Adipocyte (in vitro differentiated cells): Measurements from ENCODE around the gene CDK19.
"Not testable (repeated sequence)": the region's sequence is repeated elsewhere in the genome, so short reads cannot be mapped to it uniquely, and the experiment has no call there.

Source experiments
- DNase-seq: peaks from one replicate; pipeline ENCODE4 v3.0.0-alpha.2; 2015; ENCODE audit warnings: low read depth
- H3K27me3 ChIP-seq: replicated peaks from 2 replicates; pipeline ENCODE4 v1.7.0; 2013; ENCODE audit warnings: mild to moderate bottlenecking, low read length, moderate library complexity; ENCODE audit not compliant: control insufficient read depth, insufficient read depth
- H3K36me3 ChIP-seq: 2 replicates; pipeline ENCODE4 v1.7.0; 2013; ENCODE audit warnings: low read length, mild to moderate bottlenecking, moderate library complexity; ENCODE audit not compliant: control insufficient read depth, insufficient read depth, severe bottlenecking
- H3K4me1 ChIP-seq: 2 replicates; pipeline ENCODE4 v1.7.0; 2013; ENCODE audit warnings: mild to moderate bottlenecking, low read length, moderate library complexity; ENCODE audit not compliant: control insufficient read depth, insufficient read depth
- H3K4me3 ChIP-seq: 2 replicates; pipeline ENCODE4 v1.7.0; 2013; ENCODE audit warnings: mild to moderate bottlenecking, low read length, moderate library complexity
- H3K9ac ChIP-seq: 2 replicates; pipeline ENCODE4 v1.7.0; 2013; ENCODE audit warnings: mild to moderate bottlenecking, low read length, moderate library complexity
- H3K9me3 ChIP-seq: 2 replicates; pipeline ENCODE4 v1.7.0; 2013; ENCODE audit warnings: mild to moderate bottlenecking, low read length, moderate library complexity; ENCODE audit not compliant: control insufficient read depth

The CDK19 gene

DNA sequence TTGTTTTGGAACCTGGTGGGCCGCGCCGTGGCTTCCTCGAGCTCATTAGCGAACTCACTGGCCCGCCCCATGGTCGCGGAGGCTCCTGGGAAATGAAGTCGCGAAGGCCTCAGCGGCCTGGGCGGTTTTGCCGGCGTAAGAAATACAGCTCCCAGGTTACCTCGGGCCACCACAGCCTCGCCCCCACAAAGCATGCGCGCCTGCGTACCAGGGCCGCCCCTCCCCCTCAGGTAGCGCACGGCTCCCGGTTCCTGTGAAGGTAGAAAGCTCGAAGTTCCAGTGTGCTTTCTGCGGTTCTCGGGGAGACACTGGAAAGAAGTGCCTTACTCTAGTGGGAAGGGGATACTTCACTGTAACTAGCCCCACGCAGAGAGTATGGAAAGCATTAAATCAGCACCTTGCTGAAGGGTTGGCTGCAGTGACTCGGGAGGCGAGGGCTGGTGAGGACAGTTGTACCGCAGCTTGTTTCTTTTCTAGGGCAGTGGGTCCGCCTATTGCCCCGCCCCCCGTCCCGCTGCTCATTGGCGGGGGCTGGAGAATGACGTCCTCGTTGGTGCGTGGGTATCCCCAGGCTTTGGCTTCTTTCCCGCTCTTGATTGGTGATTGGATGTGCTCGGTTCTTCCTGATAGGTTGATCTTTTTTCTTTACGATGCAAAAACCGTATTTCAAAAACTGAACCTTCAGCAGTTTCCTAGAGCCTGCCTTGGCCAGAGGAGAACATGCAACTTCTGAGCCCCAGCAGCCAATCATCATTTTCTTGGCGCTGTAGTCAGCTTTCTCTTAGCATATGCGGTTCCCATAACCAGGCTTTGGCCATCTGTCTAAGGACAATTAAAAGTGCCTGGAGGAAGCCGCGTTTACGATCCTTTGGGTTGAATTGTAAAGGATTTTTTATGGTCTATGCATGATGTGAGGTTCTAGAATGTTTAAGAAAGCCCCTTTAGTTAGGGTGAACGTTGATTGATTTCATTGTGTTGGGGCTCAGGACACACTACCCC is at the start of gene CDK19:
TSS of gene CDK19 (minus strand) at position 59 of the 999 bp plus-strand sequence. CDS start 333 bp downstream, outside the sequence.
- H3K4me1 ChIP-seq, result peaks cover 22% of the 10 kb centered on the region
- no peaks in the 10 kb centered on the region for H3K9me3 ChIP-seq
- H3K9ac ChIP-seq, result peak within 1 kb of the TSS; percentile 90
- H3K27me3 ChIP-seq, result no peaks in the 10 kb centered on the region
- peak; percentile 99 for DNase-seq
- no peaks in the 10 kb centered on the region for H3K36me3 ChIP-seq
- peak within 1 kb of the TSS; percentile 94 for H3K4me3 ChIP-seq

GRCh38 chr6:110864824-110865223 is 49.6 kb upstream of the CDK19 start:
- Histone ChIP-seq H3K4me3 (no peak overlapping the region), H3K36me3 (no peaks in the 10 kb centered on the region), H3K9me3 (no peaks in the 10 kb centered on the region), H3K27me3 (no peaks in the 10 kb centered on the region), H3K4me1 (no peaks in the 10 kb centered on the region), H3K9ac (no peak overlapping the region)
- DNase-seq, result no peak

- H3K4me1 ChIP-seq, result no peaks in the 10 kb centered on the region
- no peak for DNase-seq
- H3K27me3 ChIP-seq, result no peaks in the 10 kb centered on the region
- no peaks in the 10 kb centered on the region for H3K36me3 ChIP-seq
- H3K4me3 ChIP-seq, result no peak overlapping the region
- no peak overlapping the region for H3K9ac ChIP-seq
- H3K9me3 ChIP-seq, result no peaks in the 10 kb centered on the region
Observed at GRCh38 chr6:110859335-110859792, 44.1 kb upstream of the CDK19 start.

DNA sequence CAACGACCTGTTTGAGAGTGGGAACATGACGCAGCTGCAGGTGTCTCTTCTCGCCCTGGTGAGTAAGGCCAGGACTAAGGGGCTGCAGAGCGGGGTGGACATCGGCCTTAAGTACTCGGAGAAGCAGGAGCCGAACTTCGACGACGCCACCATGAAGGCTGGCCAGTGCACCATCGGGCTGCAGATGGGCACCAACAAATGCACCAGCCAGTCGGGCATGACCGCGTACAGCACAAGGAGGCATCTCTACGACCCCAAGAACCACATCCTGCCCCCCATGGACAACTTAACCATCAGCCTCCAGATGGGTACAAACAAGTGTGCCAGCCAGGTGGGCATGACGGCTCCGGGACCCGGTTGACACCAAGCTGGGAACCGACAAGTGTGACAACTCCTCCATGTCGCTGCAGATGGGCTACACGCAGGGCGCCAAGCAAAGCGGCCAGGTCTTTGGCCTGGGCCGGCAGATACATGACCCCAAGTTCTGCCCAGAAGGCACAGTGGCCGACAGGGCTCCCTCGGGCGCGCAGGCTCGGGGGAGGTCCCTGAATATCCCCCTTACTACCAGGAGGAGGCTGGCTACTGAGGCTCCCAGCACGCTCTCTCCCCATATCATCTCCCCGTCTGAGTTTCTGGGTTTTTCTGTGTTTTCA is 43.4 kb upstream of the CDK19 start:
- Histone ChIP-seq H3K9ac (no peak overlapping the region), H3K4me1 (no peaks in the 10 kb centered on the region), H3K27me3 (no peaks in the 10 kb centered on the region), H3K9me3 (no peaks in the 10 kb centered on the region), H3K4me3 (no peak overlapping the region), H3K36me3 (no peaks in the 10 kb centered on the region)
- no peak for DNase-seq

- H3K9ac ChIP-seq, result no peak overlapping the region
- H3K36me3 ChIP-seq, result no peaks in the 10 kb centered on the region
- H3K27me3 ChIP-seq, result no peaks in the 10 kb centered on the region
- no peak for DNase-seq
- H3K4me1 ChIP-seq, result no peaks in the 10 kb centered on the region
- H3K9me3 ChIP-seq, result no peaks in the 10 kb centered on the region
- no peak overlapping the region for H3K4me3 ChIP-seq
Observed at GRCh38 chr6:110858016-110858415, 42.7 kb upstream of the CDK19 start.

DNA sequence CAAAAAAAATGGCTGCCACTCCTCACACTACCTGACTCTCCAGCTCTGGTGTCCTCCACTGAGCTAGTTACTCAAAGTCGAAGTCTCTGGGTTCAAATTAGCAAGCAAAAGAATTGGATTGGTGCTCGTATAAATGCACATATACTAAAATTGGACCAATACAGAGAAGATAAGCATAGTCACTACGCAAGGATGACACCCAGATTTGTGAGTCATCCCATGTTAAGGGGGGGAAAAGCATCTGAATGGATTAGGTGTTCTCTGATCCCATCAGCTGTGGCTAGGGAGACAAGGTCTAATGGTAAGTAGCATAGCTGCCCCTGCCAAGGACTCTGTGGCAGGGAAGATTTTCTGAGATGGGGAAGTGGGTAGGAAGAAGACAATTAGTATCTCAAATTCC is 41.0 kb upstream of the CDK19 start:
- H3K4me3 ChIP-seq, result no peak overlapping the region
- no peaks in the 10 kb centered on the region for H3K9me3 ChIP-seq
- no peaks in the 10 kb centered on the region for H3K27me3 ChIP-seq
- no peaks in the 10 kb centered on the region for H3K4me1 ChIP-seq
- no peaks in the 10 kb centered on the region for H3K36me3 ChIP-seq
- DNase-seq, result no peak
- H3K9ac ChIP-seq, result no peak overlapping the region

- Histone ChIP-seq H3K9me3 (no peaks in the 10 kb centered on the region), H3K4me3 (no peak overlapping the region), H3K9ac (no peak overlapping the region), H3K4me1 (peaks cover 3% of the 10 kb centered on the region), H3K27me3 (no peaks in the 10 kb centered on the region), H3K36me3 (no peaks in the 10 kb centered on the region)
- DNase-seq, result no peak
Observed at GRCh38 chr6:110853754-110854477, 38.6 kb upstream of the CDK19 start.

DNA sequence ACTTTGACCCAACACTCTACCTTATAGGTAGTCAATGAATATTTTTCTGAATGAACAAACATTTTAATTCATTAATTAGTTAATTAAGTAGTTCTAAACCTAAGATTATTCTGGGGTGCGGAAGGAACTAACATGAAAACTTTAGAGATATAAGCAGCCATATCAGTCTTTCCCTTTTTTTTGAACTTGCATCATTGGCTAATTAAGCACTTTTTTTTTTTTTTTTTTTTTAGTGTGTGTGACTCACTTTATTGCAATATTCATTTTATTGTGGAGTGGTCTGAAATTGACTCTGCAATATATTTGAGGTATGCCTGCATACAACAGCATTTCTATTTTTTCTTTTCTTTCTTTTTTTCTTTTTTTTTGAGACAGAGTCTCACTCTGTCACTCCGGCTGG is 37.5 kb upstream of the CDK19 start:
- Histone ChIP-seq H3K4me1 (peaks cover 3% of the 10 kb centered on the region), H3K9ac (no peak overlapping the region), H3K9me3 (no peaks in the 10 kb centered on the region), H3K27me3 (no peaks in the 10 kb centered on the region), H3K36me3 (no peaks in the 10 kb centered on the region), H3K4me3 (no peak overlapping the region)
- DNase-seq, result no peak

DNA sequence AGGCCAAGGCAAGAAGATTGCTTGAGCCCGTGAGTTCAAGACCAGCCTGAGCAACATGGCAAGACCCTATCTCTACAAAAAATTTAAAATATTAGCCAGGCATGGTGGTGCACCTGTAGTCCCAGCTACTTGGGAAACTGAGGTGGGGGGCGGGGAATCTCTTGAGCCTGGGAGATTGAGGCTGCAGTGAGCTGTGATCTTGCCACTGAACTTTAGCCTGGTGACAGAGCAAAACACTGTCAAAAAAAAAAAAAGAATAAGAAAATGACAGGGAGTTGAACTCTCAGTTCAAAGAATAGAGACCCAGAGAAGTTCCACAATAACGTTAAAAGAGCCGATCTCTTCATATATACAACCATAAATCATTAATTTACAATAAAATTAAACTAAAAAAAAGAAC is 34.5 kb upstream of the CDK19 start:
- H3K4me1 ChIP-seq, result peaks cover 3% of the 10 kb centered on the region
- no peak overlapping the region for H3K4me3 ChIP-seq
- no peak overlapping the region for H3K9ac ChIP-seq
- H3K27me3 ChIP-seq, result no peaks in the 10 kb centered on the region
- H3K9me3 ChIP-seq, result no peaks in the 10 kb centered on the region
- no peak for DNase-seq
- H3K36me3 ChIP-seq, result no peaks in the 10 kb centered on the region

GRCh38 chr6:110841266-110841665 is 26.0 kb upstream of the CDK19 start:
- no peak for DNase-seq
- Histone ChIP-seq H3K9me3 (no peaks in the 10 kb centered on the region), H3K36me3 (no peaks in the 10 kb centered on the region), H3K27me3 (no peaks in the 10 kb centered on the region), H3K4me3 (no peak overlapping the region), H3K4me1 (no peaks in the 10 kb centered on the region), H3K9ac (no peak overlapping the region)

DNA sequence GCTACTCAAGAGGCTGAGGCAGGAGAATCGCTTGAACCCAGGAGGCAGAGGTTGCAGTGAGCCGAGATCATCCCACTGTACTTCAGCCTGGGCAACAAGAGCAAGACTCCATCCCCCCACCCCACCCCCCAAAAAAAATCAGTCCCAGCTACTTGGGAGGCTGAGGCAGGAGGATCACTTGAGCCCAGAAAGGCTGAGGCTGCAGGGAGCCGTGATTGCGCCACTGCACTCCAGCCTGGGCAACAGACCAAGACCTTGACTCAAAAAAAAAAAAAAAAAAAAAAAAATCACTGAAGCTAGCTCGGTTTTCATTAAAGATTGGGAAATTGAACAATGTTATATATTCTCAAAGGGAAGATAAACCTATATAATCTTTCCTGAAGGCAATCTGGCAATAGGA is 20.5 kb upstream of the CDK19 start:
- not testable (repeated sequence) for H3K27me3 ChIP-seq, H3K9ac ChIP-seq, H3K4me1 ChIP-seq, H3K9me3 ChIP-seq, H3K36me3 ChIP-seq, H3K4me3 ChIP-seq, DNase-seq
